Progenitor cell of endocrine pancreas (in vitro differentiated cells): ENCODE measurements around the gene ALKBH6. TPM values are rescaled to one million over a fixed set of nuclear protein-coding genes. Genes with fewer than 3 reads are reported as not detected.

Experiments used
- DNase-seq: peaks from one replicate; pipeline ENCODE4 v3.0.0; 2021; ENCODE audit warnings: low spot score; ENCODE audit not compliant: unreplicated experiment
- H3K27ac Mint-ChIP-seq: 2 replicates; pipeline ENCODE4 v1.8.0; 2021; ENCODE audit warnings: mild to moderate bottlenecking, moderate library complexity, mixed read lengths
- H3K27me3 Mint-ChIP-seq: 2 replicates; pipeline ENCODE4 v1.8.0; 2021; ENCODE audit warnings: mixed read lengths
- H3K36me3 Mint-ChIP-seq: 2 replicates; pipeline ENCODE4 v1.8.0; 2022; ENCODE audit warnings: mixed read lengths; ENCODE audit not compliant: insufficient read depth
- H3K4me1 Mint-ChIP-seq: 2 replicates; pipeline ENCODE4 v1.8.0; 2021; ENCODE audit warnings: low read depth, mixed read lengths
- H3K4me3 Mint-ChIP-seq: 2 replicates; pipeline ENCODE4 v1.8.0; 2021; ENCODE audit warnings: low read depth, mild to moderate bottlenecking, moderate library complexity, mixed read lengths
- H3K9me3 Mint-ChIP-seq: 2 replicates; pipeline ENCODE4 v1.8.0; 2021; ENCODE audit warnings: low read depth, mixed read lengths
- CTCF ChIP-seq: fragments of 200-600 bp; sonication (generic); IDR thresholded peaks from one replicate; pipeline ENCODE4 v1.5.0; 2021; ENCODE audit warnings: antibody characterized with exemption, mild to moderate bottlenecking; ENCODE audit not compliant: unreplicated experiment
- total RNA-seq: library from RNA; stranded (reverse); gene quantifications from 2 replicates; pipeline ENCODE4 v1.2.1, GENCODE V29; 2021

Gene ALKBH6
- total RNA-seq, 1 donor from 2014 or later: 36.8 TPM

- no peak for DNase-seq
- Mint-ChIP-seq H3K4me3 (no peak overlapping the region), H3K27ac (no peak overlapping the region), H3K4me1 (peaks cover 2% of the 10 kb centered on the region), H3K36me3 (no peaks in the 10 kb centered on the region), H3K27me3 (no peaks in the 10 kb centered on the region), H3K9me3 (no peaks in the 10 kb centered on the region)
- TF ChIP-seq CTCF: no peak
Measured at GRCh38 chr19:36040495-36040894, 26.5 kb upstream of the ALKBH6 start.

DNA sequence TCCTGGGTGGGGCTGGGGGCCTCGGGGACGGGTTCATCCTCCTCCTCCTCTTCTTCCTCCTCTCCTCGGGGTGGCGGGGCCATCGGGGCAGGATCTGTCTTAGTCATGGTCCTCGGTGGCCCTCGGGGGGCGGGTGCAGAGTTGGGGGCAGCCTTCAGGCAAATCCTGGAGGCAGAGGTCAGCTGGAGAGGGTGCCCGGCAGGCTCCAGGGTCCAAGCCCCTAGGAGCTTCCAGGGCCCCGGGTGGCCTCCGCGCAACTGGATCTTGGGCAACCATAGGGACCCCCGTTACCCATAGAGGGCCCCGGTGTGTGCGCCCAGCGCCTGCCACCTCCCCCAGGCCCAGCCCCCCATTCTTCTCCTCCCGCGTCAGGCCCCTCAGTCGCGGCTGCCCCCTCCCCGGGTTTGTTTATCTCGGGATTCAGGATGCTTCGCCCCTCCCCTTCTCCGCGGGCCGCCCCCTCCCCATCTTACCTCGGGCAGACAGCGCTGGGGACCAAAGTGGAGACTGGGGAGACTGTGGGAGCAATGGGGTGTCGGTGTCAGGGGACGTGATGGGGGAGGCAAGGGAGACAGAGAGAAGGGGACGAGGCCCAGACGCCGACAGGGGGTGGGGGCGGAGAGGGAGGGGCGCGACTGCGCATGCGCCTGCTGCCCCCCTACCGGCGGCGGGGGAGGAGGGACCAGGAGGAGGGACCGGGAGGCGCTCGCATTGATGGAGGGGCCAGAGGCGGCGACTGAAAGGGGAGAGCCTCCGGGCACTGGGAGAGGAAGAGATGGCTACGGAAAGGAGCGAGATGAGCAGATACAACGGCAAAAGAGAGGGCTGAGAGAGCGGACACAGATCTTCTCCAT lies 18.5 kb upstream of the ALKBH6 start, which contains the start of gene CLIP3:
Gene CLIP3 (minus strand): TSS at position 623 of the 854 bp plus-strand sequence. CDS start 516 bp downstream, at position 107.
- Mint-ChIP-seq H3K4me3 (peak within 1 kb of the TSS; percentile 73), H3K9me3 (no peaks in the 10 kb centered on the region), H3K36me3 (peaks cover 5% of the 10 kb centered on the region), H3K27me3 (no peaks in the 10 kb centered on the region), H3K27ac (no peak within 1 kb of the TSS), H3K4me1 (peaks cover 5% of the 10 kb centered on the region)
- DNase-seq: peak; percentile 40
- TF ChIP-seq CTCF: no peak

- peaks cover 5% of the 10 kb centered on the region for H3K4me1 Mint-ChIP-seq
- DNase-seq: no peak
- no peaks in the 10 kb centered on the region for H3K27me3 Mint-ChIP-seq
- TF ChIP-seq CTCF: no peak
- peak overlapping the region; percentile 52 for H3K4me3 Mint-ChIP-seq
- no peaks in the 10 kb centered on the region for H3K9me3 Mint-ChIP-seq
- H3K27ac Mint-ChIP-seq: no peak overlapping the region
- H3K36me3 Mint-ChIP-seq: peaks cover 5% of the 10 kb centered on the region
Measured at GRCh38 chr19:36031308-36031707, 17.3 kb upstream of the ALKBH6 start.

DNA sequence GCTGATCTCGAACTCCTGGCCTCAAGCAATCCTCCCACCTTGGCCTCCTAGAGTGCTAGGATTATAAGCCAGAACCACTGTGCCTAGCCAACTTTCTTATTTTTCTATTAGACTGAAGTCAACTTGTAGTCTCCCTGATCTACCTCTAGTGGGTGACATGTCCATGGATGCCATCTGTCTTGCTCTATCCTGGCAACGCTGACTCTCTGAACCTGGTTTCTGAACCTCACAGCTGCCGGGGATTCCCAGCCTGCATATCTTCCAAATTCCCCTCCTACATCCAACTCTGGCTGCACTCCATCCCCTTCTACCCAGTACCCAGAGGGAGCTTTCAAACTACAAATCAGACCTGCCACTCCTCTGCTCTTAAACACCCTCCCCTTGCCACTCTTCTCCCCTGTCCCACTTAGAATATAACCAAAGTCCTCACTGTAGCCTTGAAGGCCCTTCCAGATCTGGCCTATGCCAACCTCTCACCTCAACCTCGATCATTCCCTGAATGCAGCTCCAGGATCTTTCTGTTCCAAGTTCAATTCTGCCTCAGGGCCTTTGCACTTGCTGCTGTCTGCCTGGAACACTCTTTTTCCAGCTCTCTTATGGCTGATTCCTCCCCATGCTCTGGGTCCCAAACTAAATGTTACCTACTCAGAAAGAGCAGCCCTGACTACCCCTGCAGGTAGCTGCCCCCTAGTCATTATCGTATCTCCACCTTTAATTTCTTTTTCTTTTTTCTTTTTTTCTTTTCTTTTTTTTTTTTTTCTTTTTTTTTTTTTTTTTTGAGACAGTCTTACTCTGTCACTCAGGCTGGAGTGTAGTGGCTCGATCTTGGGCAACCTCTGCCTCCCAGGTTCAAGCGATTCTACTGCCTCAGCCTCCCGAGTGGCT lies 16.5 kb upstream of the ALKBH6 start:
- Mint-ChIP-seq H3K4me1 (peaks cover 5% of the 10 kb centered on the region), H3K27me3 (no peaks in the 10 kb centered on the region), H3K36me3 (peaks cover 6% of the 10 kb centered on the region), H3K27ac (no peak overlapping the region), H3K9me3 (no peaks in the 10 kb centered on the region), H3K4me3 (no peak overlapping the region)
- DNase-seq: no peak
- no peak for TF ChIP-seq CTCF
